ENCODE data around the gene UBE2J2. TPM values are rescaled to one million over a fixed set of nuclear protein-coding genes. Genes with fewer than 3 reads are reported as not detected.

The UBE2J2 gene
- total RNA-seq, 2 donors from 2014 or later: 46.3 to 56.3 TPM

- DNase-seq: no peak
- ATAC-seq: no peak
- intact Hi-C loops (cut with DNase I, micrococcal nuclease): no loop called here
These were observed 26.2 kb downstream of the UBE2J2 start for GRCh38 chr1:1247341-1247913.

DNA sequence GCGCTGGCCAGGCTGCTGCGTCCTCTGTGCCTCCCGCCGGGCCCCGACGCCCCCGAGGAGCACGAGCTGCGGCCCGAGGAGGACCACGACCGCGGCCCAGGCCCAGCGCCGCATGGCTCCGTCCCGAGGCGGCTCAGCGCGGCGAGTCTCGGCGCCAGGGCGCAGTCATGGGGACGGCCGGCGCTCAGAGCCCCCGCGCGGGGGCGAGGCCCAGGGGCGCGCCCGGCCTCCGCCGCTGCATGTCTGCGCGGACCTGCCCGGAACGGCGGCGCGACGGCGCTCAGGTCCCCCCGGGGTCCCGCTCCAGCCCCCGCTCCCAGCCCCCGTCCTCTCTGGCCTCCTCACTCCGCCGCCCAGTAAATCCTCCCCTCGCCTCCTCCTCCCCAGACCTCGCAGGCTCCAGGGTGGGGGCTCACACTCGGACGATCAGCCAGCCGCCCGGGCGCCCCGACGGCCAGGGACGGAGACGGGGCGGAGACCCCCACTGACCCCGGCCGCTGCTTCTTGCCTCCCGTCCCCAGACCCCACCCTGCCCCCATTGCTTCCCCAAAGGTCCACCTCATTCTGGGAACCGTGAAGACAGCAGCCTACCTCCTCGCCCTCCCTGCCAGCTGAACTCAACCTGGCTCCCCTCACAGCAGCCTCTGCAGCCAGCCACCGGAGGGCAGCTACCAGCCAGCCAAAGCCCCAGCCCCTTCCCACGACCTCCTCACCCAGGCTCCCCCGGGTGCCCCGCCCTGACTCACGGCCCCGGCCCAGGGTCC lies 26.9 kb downstream of the UBE2J2 start, which contains the start of gene C1QTNF12:
Gene C1QTNF12 (minus strand): TSS at position 146 of the 764 bp plus-strand sequence. CDS start 32 bp downstream, at position 114.
- no peak for ATAC-seq
- intact Hi-C loops (cut with DNase I, micrococcal nuclease): no loop called here
- DNase-seq: no peak

DNA sequence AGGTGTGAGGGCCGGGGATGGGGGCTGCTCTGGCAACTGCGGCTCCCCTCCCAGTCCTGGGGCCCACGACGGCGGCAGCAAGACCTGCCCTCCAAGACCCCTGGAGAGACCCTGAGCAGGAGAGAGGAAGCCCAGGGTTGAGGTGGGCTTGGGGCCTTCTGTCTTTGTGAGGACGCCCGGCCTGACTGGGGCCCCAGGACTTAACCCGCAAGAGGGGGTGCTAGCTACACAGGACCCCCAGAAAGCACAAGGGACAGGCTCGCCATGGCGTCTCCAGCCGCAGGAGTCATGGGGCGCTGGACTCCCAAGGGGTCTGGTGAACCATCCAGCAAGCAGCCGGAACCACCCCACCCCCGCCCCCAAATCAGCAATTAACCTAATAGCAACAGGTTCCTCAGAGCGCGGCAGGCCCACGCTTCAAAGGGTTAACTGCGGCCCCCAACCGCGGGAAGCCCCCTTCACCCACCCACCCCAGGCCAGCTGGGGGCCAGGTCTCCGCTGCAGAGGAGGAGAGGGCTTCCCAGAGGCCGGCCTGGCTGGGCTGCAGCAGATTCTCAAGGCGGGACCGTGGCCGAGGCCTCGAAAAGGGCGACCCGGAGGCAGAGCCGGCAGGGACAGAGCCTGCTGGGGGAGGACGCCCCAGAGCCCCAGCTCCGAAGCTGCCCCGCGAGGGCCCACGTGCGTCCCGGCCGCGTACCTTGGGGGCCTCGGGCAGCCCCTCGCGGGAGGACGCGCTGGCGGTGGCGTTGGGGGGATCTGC lies 27.7 kb downstream of the UBE2J2 start:
- ATAC-seq (no peak), DNase-seq (no peak)
- intact Hi-C loops (cut with DNase I, micrococcal nuclease): no loop called here

DNA sequence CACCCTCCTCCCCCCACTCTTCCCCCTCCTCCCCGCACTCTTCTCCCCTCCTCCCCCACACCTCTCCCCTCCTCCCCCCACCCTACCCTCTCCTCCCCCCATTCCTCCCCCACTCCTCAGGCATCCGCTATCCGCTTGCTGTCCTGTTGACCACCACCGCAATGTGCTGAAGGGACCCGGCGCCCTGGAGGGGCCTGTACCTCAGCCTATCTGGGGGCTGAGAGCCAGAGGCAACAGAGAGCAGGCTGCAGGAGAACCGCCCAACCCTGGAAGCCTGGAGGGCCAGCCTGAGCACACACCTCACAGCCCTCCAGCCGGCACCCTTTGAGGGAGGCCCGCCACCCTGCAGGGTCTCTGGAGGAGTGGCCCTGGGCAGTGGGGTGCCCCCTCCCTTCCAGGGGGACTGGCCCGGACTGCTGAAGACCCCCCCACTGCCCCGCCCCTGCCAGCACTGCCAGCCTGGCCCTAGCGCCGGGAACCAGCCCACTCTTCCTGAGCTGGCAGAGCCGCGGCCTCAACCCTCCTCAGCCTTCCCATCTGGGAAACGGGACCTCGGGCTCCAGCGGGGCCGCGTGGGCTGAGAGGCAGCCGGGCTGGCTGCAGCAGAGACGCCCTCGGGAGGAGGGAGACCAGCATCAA lies 28.4 kb downstream of the UBE2J2 start:
- ATAC-seq (no peak), DNase-seq (no peak)
- intact Hi-C loops (cut with DNase I, micrococcal nuclease): no loop called here

DNA sequence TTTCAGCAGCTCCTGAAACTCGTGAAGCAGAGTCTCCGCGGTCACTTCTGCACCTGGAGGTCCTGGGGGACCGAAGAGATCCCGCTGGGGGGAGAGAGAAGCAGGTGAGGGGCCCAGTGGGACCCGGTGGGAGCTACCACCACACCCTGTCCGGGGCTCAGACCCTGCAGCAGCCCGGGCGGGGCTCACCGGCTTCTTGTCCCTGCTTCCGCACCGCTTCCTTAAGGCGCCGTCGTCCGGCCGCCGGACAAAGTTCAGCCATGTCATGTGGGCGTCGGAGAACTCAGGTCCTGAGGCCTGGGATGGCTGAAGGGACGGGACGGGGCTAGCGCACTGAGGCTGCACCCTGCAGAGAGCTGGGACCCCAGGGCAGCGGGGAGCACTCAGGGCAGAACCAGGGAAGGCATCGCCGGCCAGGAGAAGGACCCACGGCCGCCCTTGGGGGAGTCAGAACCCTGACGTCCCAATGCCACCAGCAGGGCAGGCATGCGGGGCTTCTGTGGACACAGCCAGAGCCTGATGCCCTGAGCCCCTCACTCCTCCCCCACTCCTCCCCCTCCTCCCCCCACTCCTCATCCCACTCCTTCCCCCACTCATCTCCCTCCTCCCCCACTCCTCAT lies 29.4 kb downstream of the UBE2J2 start:
- DNase-seq (peak; percentile 67 to 85), ATAC-seq (peak; percentile 89)
- intact Hi-C loops (cut with DNase I, micrococcal nuclease): no loop called here

DNA sequence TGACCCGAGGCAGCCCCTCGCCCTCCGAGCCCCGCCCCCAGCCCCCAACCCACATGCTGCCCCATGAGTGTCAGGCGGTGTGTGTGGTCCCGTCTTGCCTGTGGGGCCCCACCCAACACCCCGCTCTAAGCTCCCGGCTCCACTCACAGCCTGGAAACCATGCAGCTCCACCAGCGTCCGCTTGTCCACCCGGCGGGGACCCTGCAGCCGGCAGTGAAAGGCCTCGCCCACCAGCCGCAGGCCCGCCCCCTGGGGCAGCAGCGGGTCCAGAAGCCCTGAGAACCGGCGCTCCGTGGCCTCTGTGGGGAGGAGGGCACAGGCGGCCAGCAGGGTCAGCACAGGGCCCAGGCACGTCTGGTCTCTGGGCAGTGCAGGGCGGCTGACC lies 29.9 kb downstream of the UBE2J2 start:
- DNase-seq (no peak), ATAC-seq (peak; percentile 37)
- intact Hi-C loops (cut with DNase I, micrococcal nuclease): no loop called here

GRCh38 chr1:1243266-1243660 lies 30.4 kb downstream of the UBE2J2 start:
- intact Hi-C loops (cut with DNase I, micrococcal nuclease): no loop called here
- ATAC-seq: no peak
- DNase-seq: no peak

DNA sequence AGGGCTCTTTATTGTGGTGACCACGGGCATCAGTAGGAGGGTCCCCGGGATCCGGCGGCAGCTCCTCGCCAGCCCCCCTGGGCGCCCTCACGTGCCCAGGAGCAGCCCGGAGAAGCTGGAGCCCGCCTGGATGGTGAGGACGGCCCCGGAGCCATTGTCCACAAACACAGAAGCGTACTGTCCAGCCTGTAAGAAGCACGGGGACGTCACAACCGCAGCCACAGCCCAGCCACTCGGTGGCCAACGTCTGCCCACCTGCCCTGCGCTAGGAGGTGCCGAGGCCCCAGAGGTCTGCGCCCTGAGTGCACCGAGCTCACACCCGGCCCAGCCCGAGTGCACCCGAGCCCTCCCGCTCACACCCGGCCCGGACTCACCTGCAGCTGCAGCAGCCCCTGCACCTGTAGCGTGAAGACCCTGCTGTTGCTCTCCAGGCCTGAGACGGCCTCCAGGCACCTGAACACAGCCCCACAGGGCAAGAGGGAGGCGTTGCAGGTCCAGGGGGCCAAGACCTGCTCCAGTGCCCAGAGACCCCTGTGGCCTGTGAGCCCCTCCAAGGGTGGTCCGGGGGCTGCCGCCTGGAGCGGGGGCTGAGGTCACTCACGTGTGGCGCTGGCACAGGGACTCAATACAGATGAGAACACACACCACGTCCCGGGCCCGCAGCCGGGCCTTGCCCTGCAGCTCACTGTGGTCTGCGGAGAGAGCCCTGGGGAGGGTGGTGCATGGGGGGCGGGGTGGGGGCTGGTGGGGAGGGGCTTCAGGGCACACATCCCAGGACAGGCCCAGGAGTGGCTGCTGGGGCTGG lies 31.0 kb downstream of the UBE2J2 start:
- DNase-seq (no peak), ATAC-seq (no peak)
- intact Hi-C loops (cut with DNase I, micrococcal nuclease): no loop called here

DNA sequence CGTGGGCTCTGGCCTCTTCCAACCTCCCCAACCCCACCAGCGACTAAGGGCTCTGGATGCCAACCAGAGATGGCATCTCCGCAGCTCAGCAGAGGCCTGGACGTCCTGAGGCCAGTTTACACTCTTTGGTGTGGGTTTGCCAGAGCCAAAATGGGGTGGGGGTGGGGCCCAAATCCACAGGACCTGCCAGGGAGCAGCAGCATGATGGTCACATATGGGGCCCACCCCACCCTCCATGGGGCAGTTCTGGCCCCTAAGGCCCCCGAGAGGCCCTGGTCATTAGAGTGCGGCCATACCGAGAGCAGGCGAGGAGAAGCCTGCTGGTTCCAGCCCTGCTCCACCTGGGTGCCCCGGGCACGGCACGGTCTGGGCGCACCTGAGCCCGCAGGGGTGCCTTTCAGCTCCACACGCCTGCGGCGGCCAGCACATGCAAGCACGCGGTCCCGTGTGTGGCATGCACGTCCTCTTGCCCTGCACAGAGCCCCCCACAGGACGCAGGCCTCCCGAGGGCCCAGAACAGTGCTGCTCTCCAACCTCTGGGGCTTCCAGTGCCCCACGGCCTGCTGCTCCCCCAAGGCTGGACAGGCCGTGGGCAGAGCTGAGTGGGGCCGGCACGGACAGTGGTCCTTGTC lies 31.9 kb downstream of the UBE2J2 start:
- ATAC-seq: no peak
- intact Hi-C loops (cut with DNase I, micrococcal nuclease): no loop called here
- no peak for DNase-seq

DNA sequence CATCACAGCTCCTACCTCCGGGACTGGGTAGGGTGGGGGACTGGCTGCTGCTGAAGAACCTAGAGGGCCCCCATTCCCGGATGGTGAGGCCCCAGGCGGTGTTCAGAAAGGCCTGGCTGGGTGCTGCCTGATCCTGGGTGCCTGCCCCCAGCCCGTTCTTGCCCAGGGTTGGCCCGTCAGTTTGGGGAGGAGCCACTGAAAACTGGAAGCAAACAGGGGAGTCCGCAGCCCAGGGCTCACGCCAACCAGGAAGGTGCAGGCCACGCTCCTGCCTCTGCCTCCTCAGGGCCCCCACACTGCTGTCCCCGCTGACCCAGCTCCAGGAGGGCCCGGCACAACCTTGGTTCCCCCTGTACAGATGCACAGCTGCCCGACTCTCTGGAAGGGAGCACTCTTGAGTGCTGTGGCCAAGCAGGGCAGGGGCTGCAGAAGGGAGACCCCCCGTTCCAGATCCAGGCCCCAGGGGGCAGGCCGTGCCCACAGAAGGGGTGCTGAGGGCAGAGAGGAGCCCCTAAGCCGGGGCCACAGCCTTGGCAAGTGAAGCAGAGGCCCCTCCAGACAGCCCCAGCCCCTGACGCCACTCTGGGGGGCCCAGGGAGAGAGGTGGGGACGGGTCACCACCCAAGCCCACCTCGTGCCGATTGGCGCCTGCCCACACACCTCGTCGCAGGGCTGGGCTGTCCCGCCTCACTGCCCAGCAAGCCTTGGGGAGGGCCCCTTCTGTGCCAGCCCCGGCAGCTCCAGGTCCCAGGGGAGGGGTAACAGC lies 32.6 kb downstream of the UBE2J2 start:
- intact Hi-C loops (cut with DNase I, micrococcal nuclease): no loop called here
- ATAC-seq: no peak
- DNase-seq: no peak

DNA sequence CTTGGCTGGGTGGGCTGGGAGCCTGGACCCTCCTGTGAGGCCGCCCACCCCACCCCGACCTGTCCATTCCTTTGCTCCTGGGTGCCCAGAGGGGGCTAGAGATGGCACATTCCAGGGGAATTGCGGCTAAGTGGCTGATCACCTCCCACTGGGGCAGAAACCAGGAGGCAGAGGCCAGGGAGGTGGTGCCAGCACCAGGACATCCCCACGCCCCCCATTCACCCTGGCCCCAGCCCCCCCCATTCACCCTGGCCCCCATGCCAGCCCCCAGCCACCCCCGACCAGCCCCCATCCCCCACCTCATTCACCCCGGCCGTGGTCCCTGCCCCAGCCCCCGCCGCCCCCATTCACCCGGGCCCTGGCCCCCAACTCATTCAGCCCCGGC lies 33.3 kb downstream of the UBE2J2 start:
- intact Hi-C loops (cut with DNase I, micrococcal nuclease): no loop called here
- no peak for DNase-seq
- no peak for ATAC-seq

DNA sequence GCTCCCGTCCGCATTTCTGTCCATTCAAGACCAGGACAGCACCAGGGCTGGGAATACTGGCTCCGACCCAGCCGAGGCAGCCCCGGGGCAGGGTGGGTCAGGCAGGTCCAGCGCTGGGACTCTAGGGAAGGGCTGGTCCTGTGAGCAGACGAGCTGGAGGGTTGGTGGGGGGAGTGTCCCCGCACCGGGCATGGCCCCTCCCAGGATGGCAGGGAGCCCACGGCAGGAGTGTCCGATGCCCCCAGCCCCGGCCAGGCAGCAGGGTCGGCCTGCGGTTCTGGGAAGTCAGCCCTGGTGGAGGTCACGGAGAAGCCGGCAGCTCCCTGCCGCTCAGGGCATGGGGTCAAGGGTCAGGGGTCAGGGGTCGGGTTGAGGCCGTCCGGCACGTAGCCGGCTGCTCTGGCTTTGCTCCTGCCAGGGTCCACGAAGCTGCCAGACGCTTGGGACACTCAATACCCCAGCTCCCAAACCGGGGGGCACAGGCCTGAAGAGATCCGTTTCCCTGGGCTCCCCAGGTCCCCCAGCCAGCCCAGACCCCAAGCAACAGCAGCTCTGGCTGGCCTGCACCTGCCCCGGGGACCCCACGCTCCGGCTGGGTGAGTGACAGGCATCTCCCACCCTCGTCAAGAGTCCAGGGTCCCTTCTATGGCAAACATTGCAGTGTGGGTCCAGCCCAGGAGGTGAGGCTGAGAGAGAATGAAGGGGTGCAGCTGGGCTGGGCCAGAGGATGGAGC lies 33.9 kb downstream of the UBE2J2 start:
- DNase-seq (no peak), ATAC-seq (no peak)
- intact Hi-C loops (cut with DNase I, micrococcal nuclease): no loop called here

GRCh38 chr1:1239227-1239613 lies 34.4 kb downstream of the UBE2J2 start:
- DNase-seq: no peak
- intact Hi-C loops (cut with DNase I, micrococcal nuclease): no loop called here
- no peak for ATAC-seq

DNA sequence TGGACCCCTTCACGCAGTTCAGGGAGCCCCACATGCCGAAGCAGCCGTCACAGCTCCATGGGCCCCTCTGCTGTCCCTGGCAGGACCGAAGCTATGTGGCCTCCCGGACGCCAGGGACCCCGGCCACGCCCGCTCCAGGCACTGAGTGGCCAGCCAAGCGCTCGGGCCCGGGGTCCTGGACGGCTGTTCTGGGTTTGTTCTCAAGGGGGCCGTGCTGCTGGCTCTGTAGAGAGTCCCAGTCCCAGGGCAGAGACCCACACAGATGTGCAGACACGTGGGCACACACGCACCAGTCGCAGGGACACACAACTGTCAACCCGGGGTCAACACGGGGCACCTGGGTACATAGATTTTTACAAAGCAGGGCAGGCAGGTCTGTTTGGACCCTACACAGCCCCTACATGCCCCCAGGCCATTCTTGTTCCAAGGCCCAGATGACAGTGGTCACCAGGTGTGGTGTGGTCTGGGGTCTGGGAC lies 34.9 kb downstream of the UBE2J2 start:
- DNase-seq: no peak
- ATAC-seq: peak; percentile 3
- intact Hi-C loops (cut with DNase I, micrococcal nuclease): no loop called here

DNA sequence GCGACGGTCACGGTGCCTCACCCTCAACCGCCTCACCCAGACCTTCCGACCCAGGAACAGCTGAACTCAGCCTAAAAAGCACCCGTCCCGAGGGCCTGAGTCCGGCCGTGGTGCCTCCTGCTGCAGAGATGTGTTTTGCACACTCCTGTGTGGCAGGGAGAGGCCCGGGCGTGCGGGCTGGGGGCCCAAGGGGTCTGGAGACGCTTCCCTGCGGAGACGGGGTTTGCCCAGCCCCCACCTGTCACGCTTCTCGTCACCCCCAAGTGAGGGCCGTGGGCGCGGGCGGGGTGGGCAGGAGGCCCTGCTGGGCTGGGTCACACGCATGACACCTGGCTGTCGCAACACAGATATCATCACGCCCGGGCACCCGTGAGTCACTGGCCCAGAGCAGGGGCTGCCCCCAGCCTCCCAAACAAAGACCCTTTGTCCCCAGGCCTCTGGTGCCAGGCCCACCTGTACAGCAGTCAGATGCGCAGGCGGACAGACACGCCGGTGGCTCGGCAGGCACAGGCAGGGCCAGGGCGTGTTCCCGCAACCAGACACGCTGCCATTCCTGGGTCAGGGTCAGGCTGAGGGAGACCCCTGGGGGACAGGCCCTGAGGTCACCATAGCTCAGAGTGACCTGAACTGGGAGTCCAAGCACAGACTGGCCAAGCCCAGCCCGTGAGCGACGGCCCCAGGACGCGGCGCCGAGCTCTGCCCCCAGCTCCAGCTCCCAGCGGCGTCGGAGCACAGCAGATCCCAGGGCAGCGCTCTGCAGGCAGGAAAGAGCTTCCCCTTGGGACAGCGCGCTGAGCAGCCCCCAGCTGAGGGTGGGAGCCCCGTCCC lies 35.6 kb downstream of the UBE2J2 start:
- peak; percentile 49 for ATAC-seq
- intact Hi-C loops (cut with DNase I, micrococcal nuclease): no loop called here
- no peak for DNase-seq
